Heart left ventricle (tissue), 13 donors: ENCODE results near the gene VAT1L.

Experiments used
- CTCF ChIP-seq, 12 donors: fragments of 200-600 bp; sonication (generic) in 4 of 12; IDR thresholded peaks; one replicate each; pipeline versions ENCODE4 v1.5.0 to v1.8.0; 2018 to 2022; ENCODE audit warnings: antibody characterized with exemption in 12 of 12, mild to moderate bottlenecking in 5 of 12
- POLR2A ChIP-seq, 2 donors: fragments of 450-650 bp; IDR thresholded peaks; one replicate each; pipeline ENCODE4 v1.6.1; 2017; ENCODE audit warnings: antibody characterized with exemption in 2 of 2, mild to moderate bottlenecking in 2 of 2, moderate library complexity in 2 of 2
- donor health status: ischemic (EF 13 %, LVEDD 7.1; RV severe dilation, severe dysfunction).
- donor health status: DM: no; HTN: yes; CAD: no.
- donor health status: DM: no; HTN: no; CAD: no.
- donor health status: ischemic (EF 25% LVEDD 6.9; RV normal size, moderate dysfunction).
- donor health status: ischemic (EF 25% LVEDD 5.7; RV mildly dilated, moderate dysfunction).
- donor health status: ischemic (EF 35%, LVEDD 5.7; RV mildly dilated, moderate dysfunction).
- donor health status: nonischemic (EF 11% LVEDD 7.7; RV severe dilation, severe dysfunction).
- donor health status: DM: yes; HTN: yes; CAD: no.
- donor health status: PGD.
- donor health status: ischemic (EF 29% LVEDD 5.4; RV normal size, mild dysfunction).
- donor health status: nonischemic (EF 23%, LVEDD 6.1; RV moderate dilation, normal function).

DNA sequence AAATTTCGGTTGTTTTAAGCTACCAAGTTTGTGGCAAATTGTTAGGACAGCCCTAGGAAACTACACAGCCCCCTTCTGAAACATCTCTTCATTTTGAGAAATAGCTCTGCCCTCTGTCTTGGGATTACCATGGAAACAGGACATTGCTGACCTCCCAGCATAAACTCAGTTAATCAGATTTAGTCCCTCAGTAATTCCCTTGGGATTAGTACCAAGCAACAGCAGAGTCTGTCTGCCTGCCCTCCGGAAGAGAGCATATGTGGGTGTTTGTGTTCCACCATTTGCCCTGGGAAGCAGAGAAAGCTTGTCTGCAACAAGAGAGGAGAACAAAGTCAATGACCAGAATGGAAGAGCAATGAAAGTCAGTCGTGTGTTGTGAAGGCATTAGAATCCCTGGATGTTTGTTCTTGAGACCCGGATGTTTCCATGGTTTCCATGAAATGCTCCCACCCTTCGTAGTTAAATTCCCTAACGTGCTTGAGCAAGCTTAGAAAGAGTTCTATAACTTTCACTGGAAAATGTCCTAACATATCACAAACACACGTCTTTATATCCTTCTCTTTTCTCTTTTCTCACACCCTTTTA is 39.9 kb upstream of the VAT1L start:
- TF ChIP-seq CTCF (IDR thresholded peaks at IDR 0.05) (no peak), POLR2A (IDR thresholded peaks at IDR 0.05) (no peak)
